Left lung (tissue), 10 donors: Measurements from ENCODE around the gene GRIK1. TPM values are rescaled to one million over a fixed set of nuclear protein-coding genes. Genes with fewer than 3 reads are reported as not detected.

Source experiments
- ATAC-seq: fragments of 200-7000 bp; cut with Tn5 transposase; one replicate; pipeline ENCODE4 v1.9.1; 2020; ENCODE audit warnings: moderate library complexity
- DNase-seq, 4 donors: peaks; one replicate each; pipeline ENCODE4 v3.0.0-alpha.2; 2013 to 2020
- H3K27ac ChIP-seq, 2 donors: fragments of 200-600 bp; sonication (generic) in 1 of 2; one replicate each; pipeline versions ENCODE4 v1.5.0 to v1.8.0; 2020 to 2021
- H3K27me3 ChIP-seq, 2 donors: fragments of 200-600 bp; sonication (generic) in 1 of 2; one replicate each; pipeline versions ENCODE4 v1.5.0 to v1.8.0; 2020 to 2021
- H3K36me3 ChIP-seq, 2 donors: fragments of 200-600 bp; sonication (generic) in 1 of 2; one replicate each; pipeline versions ENCODE4 v1.5.0 to v1.8.0; 2020 to 2021
- H3K4me1 ChIP-seq, 2 donors: fragments of 200-600 bp; one replicate each; pipeline ENCODE4 v1.8.0; 2021
- H3K4me3 ChIP-seq, 2 donors: fragments of 200-600 bp; sonication (generic) in 1 of 2; one replicate each; pipeline versions ENCODE4 v1.5.0 to v1.8.0; 2020 to 2021; ENCODE audit warnings: mild to moderate bottlenecking in 1 of 2
- H3K9me3 ChIP-seq, 2 donors: fragments of 200-600 bp; sonication (generic) in 1 of 2; one replicate each; pipeline versions ENCODE4 v1.5.0 to v1.8.0; 2020 to 2021
- CTCF ChIP-seq, 2 donors: fragments of 200-600 bp; sonication (generic) in 1 of 2; IDR thresholded peaks; one replicate each; pipeline versions ENCODE4 v1.5.0 to v1.8.0; 2021; ENCODE audit warnings: antibody characterized with exemption in 2 of 2
- intact Hi-C, 2 donors: fragments of 100-400 bp; cut with DNase I; formaldehyde crosslinking; loops; one replicate each; pipeline versions ENCODE4 v1.11.2 to v1.14.2; 2022
- polyA plus RNA-seq, 6 donors: library from polyadenylated mRNA; unstranded; fragments of 120-200 nt; gene quantifications; one replicate each; pipeline ENCODE4 v1.2.1, GENCODE V29; 2013; ENCODE audit not compliant: insufficient read length in 6 of 6
- total RNA-seq, 2 donors: library from RNA; stranded (reverse); fragmentation: NEBNext Ultra II Directional; extraction: Animal tissue kit (Norgen Biotek cat#: 25700); gene quantifications; one replicate each; pipeline ENCODE4 v1.2.1, GENCODE V29; 2021
- donor health status: DM: no; HTN: yes; CAD: no.
- donor health status: DM: no; HTN: no; CAD: no.

The GRIK1 gene
- total and polyA plus RNA-seq, 8 donors, result 0.38 to 1.5 (median 0.62) TPM; not detected in 2

- ATAC-seq (no peak), DNase-seq (no peak)
- TF ChIP-seq CTCF (IDR thresholded peaks at IDR 0.05), result no peak
- no peak overlapping the region for H3K4me3 ChIP-seq
- H3K9me3 ChIP-seq, result no peaks in the 10 kb centered on the region
- no peak overlapping the region for H3K27ac ChIP-seq
- no peaks in the 10 kb centered on the region for H3K36me3 ChIP-seq
- no peaks in the 10 kb centered on the region for H3K4me1 ChIP-seq
- intact Hi-C loops, result no loop called here
- no peaks in the 10 kb centered on the region for H3K27me3 ChIP-seq
Measured at GRCh38 chr21:29751473-29752185, 188.2 kb downstream of the GRIK1 start.

GRCh38 chr21:29749957-29750356, 189.8 kb downstream of the GRIK1 start:
- no peaks in the 10 kb centered on the region for H3K9me3 ChIP-seq
- H3K4me1 ChIP-seq, result no peaks in the 10 kb centered on the region
- no peak for TF ChIP-seq CTCF (IDR thresholded peaks at IDR 0.05)
- no peak overlapping the region for H3K4me3 ChIP-seq
- intact Hi-C loops, result no loop called here
- DNase-seq (no peak), ATAC-seq (no peak)
- H3K36me3 ChIP-seq, result no peaks in the 10 kb centered on the region
- H3K27ac ChIP-seq, result no peak overlapping the region
- H3K27me3 ChIP-seq, result no peaks in the 10 kb centered on the region

- no peaks in the 10 kb centered on the region for H3K9me3 ChIP-seq
Measured at GRCh38 chr21:29749223-29749622, 190.6 kb downstream of the GRIK1 start.

GRCh38 chr21:29748391-29749167, 191.2 kb downstream of the GRIK1 start:
- H3K4me1 ChIP-seq, result no peaks in the 10 kb centered on the region
- no peaks in the 10 kb centered on the region for H3K27me3 ChIP-seq
- no peak overlapping the region for H3K4me3 ChIP-seq
- no peaks in the 10 kb centered on the region for H3K9me3 ChIP-seq
- intact Hi-C loops, result no loop called here
- no peak overlapping the region for H3K27ac ChIP-seq
- DNase-seq (no peak), ATAC-seq (no peak)
- no peaks in the 10 kb centered on the region for H3K36me3 ChIP-seq
- TF ChIP-seq CTCF (IDR thresholded peaks at IDR 0.05), result no peak

More at GRCh38 chr21:29749223-29749622, 190.6 kb downstream of the GRIK1 start:
- no peak for TF ChIP-seq CTCF (IDR thresholded peaks at IDR 0.05)
- no peak for DNase-seq
- Histone ChIP-seq H3K4me3 (no peak overlapping the region), H3K27ac (no peak overlapping the region), H3K4me1 (no peaks in the 10 kb centered on the region), H3K27me3 (no peaks in the 10 kb centered on the region), H3K36me3 (no peaks in the 10 kb centered on the region)
- intact Hi-C loops, result no loop called here
- no peak for ATAC-seq

- intact Hi-C loops, result no loop called here
- no peak for TF ChIP-seq CTCF (IDR thresholded peaks at IDR 0.05)
- Histone ChIP-seq H3K36me3 (no peaks in the 10 kb centered on the region), H3K4me1 (no peaks in the 10 kb centered on the region), H3K27me3 (no peaks in the 10 kb centered on the region), H3K9me3 (no peaks in the 10 kb centered on the region), H3K4me3 (no peak overlapping the region), H3K27ac (no peak overlapping the region)
- ATAC-seq, result no peak
- no peak for DNase-seq
Measured at GRCh38 chr21:29741761-29742160, 198.0 kb downstream of the GRIK1 start.
